Gastrocnemius medialis (tissue), 4 donors: ENCODE data around the gene CNNM2. TPM values are rescaled to one million over a fixed set of nuclear protein-coding genes. Genes with fewer than 3 reads are reported as not detected.

Experiments used
- ATAC-seq, 2 donors: fragments of 150-250 bp; one replicate each; pipeline ENCODE4 v1.9.1; 2016
- DNase-seq, 2 donors: peaks; one replicate each; pipeline ENCODE4 v3.0.0-alpha.2; 2019
- H3K27ac ChIP-seq, 4 donors: fragments of 200-600 bp; sonication (generic); 1 replicate in 1 of 4; 2 replicates in 3 of 4; pipeline ENCODE4 v1.5.1; 2016 to 2018; ENCODE audit warnings: mild to moderate bottlenecking in 2 of 4, moderate library complexity in 1 of 4
- H3K27me3 ChIP-seq, 3 donors: fragments of 200-600 bp; sonication (generic) in 2 of 3; 1 replicate in 1 of 3; 2 replicates in 2 of 3; pipeline versions ENCODE4 v1.5.1 to v1.6.0; 2016 to 2019; ENCODE audit warnings: mild to moderate bottlenecking in 1 of 3, moderate library complexity in 1 of 3
- H3K36me3 ChIP-seq, 2 donors: fragments of 200-600 bp; sonication (generic) in 1 of 2; one replicate each; pipeline ENCODE4 v1.5.1; 2017 to 2018
- H3K4me1 ChIP-seq, 2 donors: fragments of 200-600 bp; sonication (generic) in 1 of 2; one replicate each; pipeline ENCODE4 v1.5.1; 2016 to 2017; ENCODE audit warnings: mild to moderate bottlenecking in 2 of 2
- H3K4me3 ChIP-seq, 4 donors: fragments of 200-600 bp; sonication (generic) in 3 of 4; 1 replicate in 1 of 4; 2 replicates in 3 of 4; pipeline ENCODE4 v1.5.1; 2016 to 2019; ENCODE audit warnings: mild to moderate bottlenecking in 2 of 4
- H3K9me3 ChIP-seq, 3 donors: fragments of 200-600 bp; sonication (generic) in 2 of 3; 1 replicate in 1 of 3; 2 replicates in 2 of 3; pipeline ENCODE4 v1.5.1; 2016 to 2019
- CTCF ChIP-seq, 5 experiments: fragments of 450-650 bp in 3 of 5; fragments of 200-600 bp in 2 of 5; sonication (generic) in 2 of 5; IDR thresholded peaks in 4 of 5; conservative IDR thresholded peaks in 1 of 5; 1 replicate in 4 of 5; 2 replicates in 1 of 5; pipeline ENCODE4 v1.5.1; 2016 to 2019; ENCODE audit warnings: antibody characterized with exemption in 5 of 5, mild to moderate bottlenecking in 3 of 5, moderate library complexity in 3 of 5
- POLR2A ChIP-seq, 2 donors: fragments of 450-650 bp; IDR thresholded peaks; one replicate each; pipeline ENCODE4 v1.6.1; 2017; ENCODE audit warnings: antibody characterized with exemption in 2 of 2, mild to moderate bottlenecking in 2 of 2, moderate library complexity in 2 of 2
- in situ Hi-C, 4 donors: fragments of 200-750 bp; cut with MboI; loops; one replicate each; pipeline versions ENCODE4 v1.15.0 to v1.8.0; 2017; ENCODE audit warnings: low sequenced_read_pairs in 4 of 4
- intact Hi-C: fragments of 100-400 bp; cut with DNase I; formaldehyde crosslinking; loops from one replicate; pipeline ENCODE4 v1.15.1; 2023; ENCODE audit warnings: low total_unique reads
- total RNA-seq, 4 donors: library from RNA; depleted of rRNA; stranded (reverse); fragments of >200 nt; gene quantifications; one replicate each; pipeline versions ENCODE4 v1.1.0 to v1.2.3, GENCODE V29; 2016

Gene CNNM2
- total RNA-seq, 4 donors from 2014 or later, result 1.1 to 3.2 (median 2.0) TPM

GRCh38 chr10:103111031-103111917, 193.2 kb downstream of the CNNM2 start:
- H3K27ac ChIP-seq, result peak overlapping the region; percentile 79 to 92 (median 84)
- H3K4me3 ChIP-seq, result peak overlapping the region in 3 of 4 donors; percentile 8 to 48 (median 8)
- H3K9me3 ChIP-seq, result no peaks in the 10 kb centered on the region
- peaks cover 86 to 87% of the 10 kb centered on the region in 2 donors for H3K4me1 ChIP-seq
- peak in 2 of 5 experiments; percentile 13 to 23 for TF ChIP-seq CTCF (IDR thresholded peaks at IDR 0.05 in 4 of 5, conservative IDR thresholded peaks at IDR 0.05 in 1 of 5)
- TF ChIP-seq POLR2A (IDR thresholded peaks at IDR 0.05), result peak in 1 of 2 donors; percentile 5
- in situ Hi-C loops (loop anchor here in 1 of 4 donors (25.0 kb wide), 1 partner anchor 126 kb away; the partner anchor contains the start of gene RPEL1), intact Hi-C loops (loop anchor here (5.0 kb wide), 2 partner anchors 36 to 131 kb away; no protein-coding TSS in a partner anchor)
- DNase-seq, result no peak
- H3K27me3 ChIP-seq, result no peaks in the 10 kb centered on the region
- no peaks in the 10 kb centered on the region for H3K36me3 ChIP-seq
- ATAC-seq, result peak; percentile 94 to 95

- peak overlapping the region; percentile 79 to 92 (median 84) for H3K27ac ChIP-seq
Measured at GRCh38 chr10:103111918-103112877, 194.1 kb downstream of the CNNM2 start.

DNA sequence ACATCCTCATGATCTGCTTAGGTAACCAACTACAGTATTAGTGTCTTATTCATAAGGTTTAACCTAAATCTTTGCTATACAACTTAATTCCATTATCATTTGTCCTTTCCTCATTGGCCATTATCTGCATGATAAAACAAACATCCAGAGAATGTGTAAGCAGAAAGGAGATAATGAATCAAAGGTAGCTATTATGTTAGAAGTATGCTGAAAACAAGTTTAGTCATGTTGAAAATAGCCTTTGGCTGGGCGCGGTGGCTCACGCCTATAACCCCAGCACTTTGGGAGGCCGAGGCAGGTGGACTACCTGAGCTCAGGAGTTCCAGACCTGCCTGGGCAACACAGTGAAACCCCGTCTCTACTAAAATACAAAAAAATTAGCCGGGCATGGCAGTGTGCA, 196.8 kb downstream of the CNNM2 start:
- TF ChIP-seq CTCF (IDR thresholded peaks at IDR 0.05 in 4 of 5, conservative IDR thresholded peaks at IDR 0.05 in 1 of 5) (no peak), POLR2A (IDR thresholded peaks at IDR 0.05) (no peak)
- peak overlapping the region; percentile 79 to 92 (median 84) for H3K27ac ChIP-seq
- intact Hi-C loops (loop anchor here (5.0 kb wide), 2 partner anchors 32 to 127 kb away; no protein-coding TSS in a partner anchor), in situ Hi-C loops (loop anchor here in 1 of 4 donors (25.0 kb wide), 1 partner anchor 122 kb away; the partner anchor contains the start of gene RPEL1)
- no peaks in the 10 kb centered on the region for H3K9me3 ChIP-seq
- peaks cover 86 to 91% of the 10 kb centered on the region in 2 donors for H3K4me1 ChIP-seq
- no peaks in the 10 kb centered on the region for H3K27me3 ChIP-seq
- ATAC-seq (no peak), DNase-seq (no peak)
- no peak overlapping the region for H3K4me3 ChIP-seq
- H3K36me3 ChIP-seq, result no peaks in the 10 kb centered on the region

More at GRCh38 chr10:103111918-103112877, 194.1 kb downstream of the CNNM2 start:
- Histone ChIP-seq H3K36me3 (no peaks in the 10 kb centered on the region), H3K4me1 (peaks cover 85 to 87% of the 10 kb centered on the region in 2 donors), H3K9me3 (no peaks in the 10 kb centered on the region), H3K4me3 (peak overlapping the region in 1 of 4 donors; percentile 48), H3K27me3 (no peaks in the 10 kb centered on the region)
- no peak for TF ChIP-seq POLR2A (IDR thresholded peaks at IDR 0.05)
- no peak for TF ChIP-seq CTCF (IDR thresholded peaks at IDR 0.05 in 4 of 5, conservative IDR thresholded peaks at IDR 0.05 in 1 of 5)
- in situ Hi-C loops, result loop anchor here in 1 of 4 donors (25.0 kb wide), 1 partner anchor 125 kb away; the partner anchor contains the start of gene RPEL1
- ATAC-seq (no peak), DNase-seq (no peak)
- intact Hi-C loops, result loop anchor here (5.0 kb wide), 2 partner anchors 35 to 130 kb away; no protein-coding TSS in a partner anchor

DNA sequence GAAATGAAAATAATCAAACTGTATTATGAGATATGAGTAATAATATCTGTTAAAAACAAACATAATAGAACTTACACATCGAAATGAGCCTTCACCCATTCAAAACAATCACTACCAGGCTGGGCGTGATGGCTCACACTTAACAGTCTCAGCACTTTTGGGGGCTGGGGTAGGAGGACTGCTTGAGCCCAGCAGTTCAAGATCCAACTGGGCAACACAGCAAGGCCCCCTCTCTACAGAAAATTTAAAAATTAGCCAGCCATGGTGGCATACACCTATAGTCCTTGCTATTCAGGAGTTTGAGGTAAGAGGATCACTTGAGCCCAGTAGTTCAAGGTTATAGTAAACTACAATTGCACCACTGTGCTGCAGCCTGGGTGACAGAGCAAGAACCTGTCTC, 199.2 kb downstream of the CNNM2 start:
- ATAC-seq (no peak), DNase-seq (no peak)
- no peaks in the 10 kb centered on the region for H3K36me3 ChIP-seq
- peaks cover 83 to 91% of the 10 kb centered on the region in 2 donors for H3K4me1 ChIP-seq
- H3K27me3 ChIP-seq, result no peaks in the 10 kb centered on the region
- peak overlapping the region; percentile 79 to 92 (median 84) for H3K27ac ChIP-seq
- intact Hi-C loops (no loop called here), in situ Hi-C loops (loop anchor here in 1 of 4 donors (25.0 kb wide), 1 partner anchor 120 kb away; the partner anchor contains the start of gene RPEL1)
- TF ChIP-seq CTCF (IDR thresholded peaks at IDR 0.05 in 4 of 5, conservative IDR thresholded peaks at IDR 0.05 in 1 of 5) (no peak), POLR2A (IDR thresholded peaks at IDR 0.05) (no peak)
- H3K9me3 ChIP-seq, result no peaks in the 10 kb centered on the region
- H3K4me3 ChIP-seq, result no peak overlapping the region
